Germinal center (tissue), 1 donor: ENCODE measurements around the gene DLX6.

ENCODE experiments used
- DNase-seq: peaks from one replicate; pipeline ENCODE4 v3.0.0; 2012; ENCODE audit warnings: mixed read lengths, low spot score

The DLX6 gene

DNA sequence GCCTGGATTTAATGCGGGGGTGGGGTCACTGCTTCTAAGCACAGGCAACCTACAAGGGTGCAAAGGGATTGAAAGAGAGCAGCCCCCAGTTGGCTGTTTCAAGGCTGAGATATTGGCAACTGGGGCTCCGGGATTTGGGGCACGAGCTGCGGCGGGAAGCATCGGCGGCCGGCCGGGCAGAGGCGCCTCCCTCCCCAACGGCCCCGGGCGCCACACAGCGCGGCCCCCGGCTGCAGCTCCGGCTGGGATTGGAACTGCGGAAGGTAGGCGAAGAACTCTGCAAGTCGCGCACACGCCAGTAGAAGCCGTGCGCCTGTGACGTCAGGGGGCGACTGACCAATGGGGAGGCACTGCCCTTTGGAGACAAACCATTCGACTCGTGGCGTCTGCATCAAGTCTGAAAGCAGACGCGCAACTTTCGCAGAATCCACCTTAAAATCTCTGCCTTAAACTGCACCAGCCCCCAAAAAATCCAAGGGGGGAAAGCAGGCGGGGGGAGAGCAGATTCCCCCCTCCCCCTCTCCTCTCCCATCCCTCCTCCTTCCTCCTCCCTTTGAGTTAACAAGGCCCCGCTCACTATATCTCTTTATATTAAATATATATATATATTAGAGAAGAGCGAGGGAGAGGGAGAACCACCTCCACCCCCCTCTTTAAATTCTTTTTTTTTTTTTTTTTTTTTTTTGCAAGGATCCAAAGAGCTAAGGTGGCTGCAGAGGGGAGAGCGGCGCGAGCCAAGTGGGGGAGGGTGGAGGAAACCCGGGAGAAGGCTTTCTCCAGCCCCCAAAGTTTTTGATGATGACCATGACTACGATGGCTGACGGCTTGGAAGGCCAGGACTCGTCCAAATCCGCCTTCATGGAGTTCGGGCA is at the start of gene DLX6:
TSS of gene DLX6 (plus strand) at position 371 of the 872 bp plus-strand sequence. CDS start at position 796, 425 bp downstream.
- DNase-seq, result peak; percentile 36

DNA sequence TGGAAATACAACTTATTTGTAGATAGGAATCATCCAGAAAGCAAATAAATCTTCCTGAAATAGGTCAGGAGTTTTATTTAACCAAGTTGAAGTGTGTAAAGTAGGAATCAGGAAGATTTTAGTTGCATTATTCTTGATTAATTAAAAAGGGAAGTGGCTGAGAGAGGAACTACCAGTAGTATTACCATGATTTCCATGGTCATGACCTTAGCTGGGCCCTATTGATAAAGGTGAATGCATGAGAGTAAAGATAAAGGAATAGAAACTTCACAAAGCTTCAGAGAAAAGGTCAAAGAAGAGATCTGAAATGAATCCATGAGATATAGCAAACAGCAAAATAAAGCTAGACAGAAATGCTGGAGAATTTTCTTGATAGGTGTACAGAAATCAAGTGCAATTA is 46.2 kb upstream of the DLX6 start:
- no peak for DNase-seq

DNA sequence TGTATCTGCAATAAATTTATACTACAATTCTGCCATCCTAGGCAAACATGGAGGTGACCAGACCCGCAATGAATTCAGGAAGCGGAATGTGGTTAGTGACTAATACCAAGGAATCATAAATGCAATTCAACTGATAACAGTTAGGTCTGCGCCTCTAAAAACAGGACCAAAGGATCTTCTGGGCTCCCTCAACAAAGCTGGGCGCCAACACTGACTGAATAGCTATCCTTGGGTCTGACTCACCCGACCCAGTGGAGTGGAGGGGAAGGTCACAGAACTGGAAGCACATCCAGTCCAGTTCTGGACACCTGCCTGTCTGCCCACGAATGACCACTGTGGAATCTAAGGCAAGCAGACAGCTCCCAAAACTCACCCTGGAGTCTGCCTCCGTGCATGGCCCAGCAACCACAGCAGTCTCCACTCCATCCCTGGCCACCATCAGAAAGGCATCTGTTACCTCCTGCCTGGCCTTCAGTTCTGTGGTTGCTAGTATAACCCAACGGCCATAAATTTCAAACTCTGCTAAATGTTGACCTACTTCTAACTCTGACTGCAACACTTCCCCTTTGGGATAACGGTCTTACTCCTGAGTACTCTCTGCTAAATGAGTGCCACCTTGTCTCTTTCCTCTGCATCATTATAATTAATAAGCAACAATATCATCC is 43.0 kb upstream of the DLX6 start:
- DNase-seq, result no peak

DNA sequence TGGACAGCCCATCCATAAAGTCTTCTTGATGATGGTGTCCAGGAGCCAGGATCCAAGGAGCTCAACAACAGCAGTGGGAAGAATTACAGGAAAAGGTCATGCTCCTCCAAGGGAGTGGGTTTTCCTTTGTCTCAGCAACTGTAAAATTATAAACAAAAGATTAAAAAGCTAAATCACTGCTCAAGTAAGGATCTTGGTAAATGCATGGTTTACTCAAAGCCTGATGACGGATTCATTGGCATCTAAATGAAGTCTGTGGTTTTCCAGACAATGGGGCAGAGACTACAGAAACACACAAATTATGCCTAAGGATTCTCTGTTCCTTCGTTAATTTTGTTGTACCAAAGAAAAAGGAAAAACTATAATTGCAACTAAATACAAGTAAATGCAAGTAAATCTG is 36.4 kb upstream of the DLX6 start:
- no peak for DNase-seq

DNA sequence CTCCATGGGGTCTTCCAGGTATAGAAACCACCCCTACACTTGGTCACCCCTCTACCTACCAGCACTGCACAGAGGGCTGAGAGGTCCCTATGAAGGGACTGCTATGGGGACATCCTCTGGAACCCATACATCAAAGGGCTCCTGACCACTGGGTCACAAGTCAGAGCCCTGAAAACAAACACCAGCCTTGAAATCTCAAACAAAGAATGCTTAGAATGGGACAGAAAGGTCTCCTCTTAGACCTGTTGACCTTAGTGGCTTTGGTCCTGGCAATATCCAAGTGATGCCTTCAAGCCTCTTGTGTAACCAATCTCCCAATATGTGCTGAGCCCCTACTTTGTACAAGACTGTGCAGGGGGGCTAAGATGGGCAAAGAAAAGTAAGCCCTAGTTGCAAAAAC is 34.6 kb upstream of the DLX6 start:
- DNase-seq, result no peak

DNA sequence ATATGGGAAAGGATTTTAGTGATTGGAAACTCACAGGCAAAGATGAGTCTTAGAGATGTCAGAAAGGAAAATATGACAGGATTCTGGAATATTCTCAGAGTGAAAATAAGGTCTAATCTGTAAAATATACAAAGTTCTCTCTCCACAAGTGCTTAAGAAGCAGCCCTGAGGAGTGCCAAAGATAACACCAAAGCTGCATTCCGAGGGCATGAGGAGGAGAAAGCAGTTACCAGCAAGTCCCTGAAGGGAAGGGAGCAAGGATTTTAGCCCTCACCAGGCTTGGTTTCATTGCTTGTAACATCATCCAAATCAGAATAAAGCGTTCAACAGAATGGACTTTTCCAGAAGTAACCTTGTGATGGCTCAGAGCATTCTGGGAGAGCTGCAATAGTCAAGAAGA is 31.4 kb upstream of the DLX6 start:
- DNase-seq, result no peak

DNA sequence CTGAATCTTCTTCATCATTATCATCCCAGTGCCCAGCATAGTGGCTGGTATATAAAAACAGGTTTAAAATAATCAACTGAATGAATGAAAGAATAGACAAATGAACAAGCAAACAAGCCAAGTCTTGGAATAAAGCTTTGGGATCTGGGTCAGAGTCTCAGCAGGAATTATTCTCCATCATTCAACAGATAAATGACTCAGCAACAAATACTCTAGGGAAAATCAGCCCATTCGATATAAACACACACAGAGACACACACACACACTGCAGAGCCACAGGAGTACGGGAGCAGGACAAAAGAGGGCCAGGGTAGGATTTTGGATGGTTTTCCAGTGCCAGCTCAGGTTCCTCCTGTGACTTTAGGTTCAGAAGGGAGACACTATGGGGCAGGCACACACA is 29.2 kb upstream of the DLX6 start:
- no peak for DNase-seq

DNA sequence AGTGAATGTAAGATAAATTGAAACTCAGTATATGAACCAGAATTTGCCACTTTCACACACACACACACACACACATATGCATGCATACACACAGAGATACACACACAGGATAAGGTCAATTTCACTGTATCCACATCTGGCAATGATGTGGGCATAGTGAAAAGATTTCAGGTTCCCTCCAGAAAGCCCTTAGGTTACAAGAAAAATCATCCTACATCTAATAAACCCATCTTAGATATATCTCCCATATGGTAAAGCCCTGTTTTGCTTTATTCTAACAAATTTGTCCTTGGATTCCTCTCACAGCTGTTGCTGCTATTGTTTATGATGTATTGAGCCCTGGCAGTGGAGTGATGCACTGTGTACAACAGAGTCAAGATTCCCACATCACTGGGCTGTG is 27.9 kb upstream of the DLX6 start:
- DNase-seq, result no peak

DNA sequence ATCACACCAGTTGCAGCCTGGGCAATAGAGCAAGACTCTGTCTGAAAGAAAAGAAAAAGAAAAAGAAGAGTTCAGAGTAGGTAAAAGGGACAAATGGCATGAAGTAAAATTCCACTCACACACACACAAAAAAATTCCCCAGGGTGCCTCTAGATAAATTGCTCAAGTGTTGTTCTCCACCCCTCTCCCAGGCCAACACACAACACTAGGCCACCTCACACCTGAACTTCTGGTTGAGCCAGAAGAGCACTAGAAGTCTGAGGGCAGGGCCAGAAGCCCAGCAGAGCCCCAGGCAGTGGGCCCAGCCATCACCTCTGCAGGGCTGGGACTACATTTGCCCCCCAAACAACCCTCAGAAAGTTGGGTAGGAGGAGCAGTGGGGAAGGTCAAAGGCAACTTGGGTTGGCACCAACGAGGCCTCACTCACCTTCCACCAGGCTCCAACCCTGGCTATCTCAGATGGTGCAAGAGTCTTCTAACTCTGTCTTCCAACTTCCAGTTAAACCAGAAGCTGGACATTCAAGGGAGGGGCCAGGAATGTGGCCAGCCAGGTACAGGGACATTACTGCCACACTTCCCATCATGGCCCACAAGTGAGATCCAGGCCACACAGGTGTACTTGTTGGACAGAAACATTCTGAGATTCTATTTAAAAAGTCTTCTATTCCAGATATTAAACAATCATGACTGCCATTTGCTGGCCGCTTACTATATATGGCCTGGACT is 25.6 kb upstream of the DLX6 start:
- DNase-seq, result no peak

DNA sequence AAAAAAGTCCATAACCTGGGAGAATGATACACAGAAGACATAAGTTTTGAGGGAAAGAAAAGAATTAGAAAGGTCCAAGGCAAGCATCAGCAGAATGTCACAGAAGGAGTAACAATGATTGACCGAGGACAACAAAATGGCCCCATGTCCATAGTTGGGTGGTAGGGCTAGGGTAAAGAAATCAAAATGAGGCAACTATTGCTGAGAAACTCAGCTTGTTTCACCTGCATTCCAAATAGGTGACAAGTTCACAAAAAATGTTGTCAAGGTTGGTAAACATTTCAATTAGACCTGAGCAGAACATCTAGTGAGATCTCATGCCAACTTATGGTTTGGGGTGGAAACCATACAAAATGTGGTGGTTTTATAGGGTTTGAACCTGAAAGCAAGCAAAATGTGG is 22.8 kb upstream of the DLX6 start:
- DNase-seq, result no peak

DNA sequence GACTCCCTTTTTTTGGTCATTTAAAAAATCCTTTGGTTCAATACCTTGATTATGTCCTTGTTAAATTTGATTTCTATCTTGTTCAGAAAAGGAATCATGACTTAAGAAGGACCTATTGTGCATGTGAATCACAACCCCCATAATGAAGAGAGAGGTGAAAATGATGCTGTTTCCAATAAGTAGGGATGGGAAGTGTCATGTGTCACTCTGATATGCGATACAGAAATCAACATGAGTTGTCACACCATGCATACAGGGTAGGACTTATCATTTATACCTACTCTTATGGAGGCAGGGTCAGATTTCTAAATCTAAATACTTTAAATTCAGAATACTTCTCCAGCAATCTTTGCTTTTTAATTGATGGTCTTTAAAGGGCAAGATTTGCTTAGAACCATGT is 19.4 kb upstream of the DLX6 start:
- DNase-seq, result no peak

DNA sequence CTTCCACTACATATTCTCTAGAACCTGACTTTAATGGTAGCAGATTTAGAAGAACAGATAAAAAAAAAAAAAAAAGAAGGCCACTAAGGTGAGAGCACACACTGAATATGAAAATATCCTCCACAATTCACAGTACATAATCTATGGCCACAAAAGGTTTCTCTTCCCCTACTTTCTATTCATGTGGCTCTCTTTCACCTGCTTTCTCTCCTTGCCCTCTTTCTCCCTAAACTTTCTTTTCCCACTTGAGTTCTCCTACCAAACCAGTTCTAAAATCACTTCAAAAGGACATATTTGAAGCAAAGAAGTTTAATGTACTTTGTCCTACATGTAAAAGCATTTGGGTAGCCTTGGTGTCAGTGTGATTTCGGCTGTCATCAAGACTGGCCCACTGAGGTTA is 18.5 kb upstream of the DLX6 start:
- no peak for DNase-seq

DNA sequence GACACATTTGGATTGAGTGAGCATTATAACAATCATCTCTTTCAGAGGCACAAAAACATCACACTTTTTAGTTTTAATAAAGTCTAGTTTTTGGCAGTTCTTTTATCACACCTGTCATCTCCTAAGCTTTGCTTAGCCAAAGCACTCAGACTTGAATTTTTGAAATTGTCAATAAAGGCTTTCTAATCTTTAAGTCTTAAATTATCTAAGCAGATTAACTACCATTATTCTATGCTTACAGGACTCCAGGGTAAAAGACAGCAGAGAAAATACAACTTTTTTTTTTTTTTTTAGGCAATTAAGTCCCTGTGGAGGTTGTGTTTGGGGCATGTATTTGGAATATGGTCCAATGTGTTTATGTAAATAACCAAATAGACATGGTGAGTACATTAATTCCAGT is 17.6 kb upstream of the DLX6 start:
- no peak for DNase-seq

DNA sequence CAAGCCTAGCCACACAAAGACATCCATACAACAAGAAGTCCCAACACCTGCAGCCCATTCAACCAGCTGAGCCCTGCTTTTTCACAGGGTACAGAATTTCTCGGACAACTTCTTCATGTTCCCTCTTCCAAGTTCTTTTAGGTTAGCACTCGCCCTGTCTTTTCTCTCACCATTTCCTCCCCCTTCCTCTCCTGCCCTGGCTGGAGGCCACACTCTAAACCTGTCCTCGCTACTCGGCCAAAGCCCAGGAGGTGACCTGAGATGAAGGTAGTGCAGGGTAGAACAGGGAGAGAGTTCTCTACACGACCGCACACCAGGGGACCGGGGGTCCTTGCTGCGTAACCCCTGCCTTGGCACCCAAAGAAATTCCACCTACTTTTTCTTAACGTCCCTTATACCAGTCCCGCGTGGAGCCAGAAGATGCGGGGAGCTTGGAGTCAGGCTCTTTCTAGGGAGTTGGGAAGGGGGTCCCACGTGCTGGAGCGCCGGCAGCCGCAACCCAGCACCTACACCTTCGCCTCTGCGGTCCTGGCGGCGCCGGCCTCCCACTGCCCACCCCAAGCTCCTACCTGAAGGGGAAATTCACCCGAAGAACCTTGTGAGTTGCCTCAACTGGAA is 16.0 kb upstream of the DLX6 start:
- no peak for DNase-seq

DNA sequence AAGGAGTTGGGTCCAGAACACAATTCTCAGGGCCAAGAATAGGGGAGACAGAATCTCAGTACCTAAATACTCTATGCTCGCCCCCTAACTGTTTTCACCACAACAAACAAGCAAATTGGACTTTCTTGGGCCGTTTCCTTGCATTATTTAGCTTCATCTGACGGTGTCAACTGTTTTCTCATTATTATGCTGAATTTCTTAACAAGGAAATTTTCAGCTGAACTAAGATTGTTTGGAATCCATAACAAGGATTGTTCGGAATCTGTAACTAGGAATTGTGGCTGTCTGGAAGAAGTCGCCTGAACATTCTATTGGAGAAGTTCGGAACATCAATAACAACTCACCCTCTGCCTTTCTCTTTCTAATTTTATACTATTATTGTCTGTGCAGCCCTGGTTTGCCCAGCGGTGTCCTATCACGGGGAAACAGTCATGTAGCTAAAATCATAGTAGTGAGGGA is 15.5 kb upstream of the DLX6 start:
- DNase-seq, result no peak

DNA sequence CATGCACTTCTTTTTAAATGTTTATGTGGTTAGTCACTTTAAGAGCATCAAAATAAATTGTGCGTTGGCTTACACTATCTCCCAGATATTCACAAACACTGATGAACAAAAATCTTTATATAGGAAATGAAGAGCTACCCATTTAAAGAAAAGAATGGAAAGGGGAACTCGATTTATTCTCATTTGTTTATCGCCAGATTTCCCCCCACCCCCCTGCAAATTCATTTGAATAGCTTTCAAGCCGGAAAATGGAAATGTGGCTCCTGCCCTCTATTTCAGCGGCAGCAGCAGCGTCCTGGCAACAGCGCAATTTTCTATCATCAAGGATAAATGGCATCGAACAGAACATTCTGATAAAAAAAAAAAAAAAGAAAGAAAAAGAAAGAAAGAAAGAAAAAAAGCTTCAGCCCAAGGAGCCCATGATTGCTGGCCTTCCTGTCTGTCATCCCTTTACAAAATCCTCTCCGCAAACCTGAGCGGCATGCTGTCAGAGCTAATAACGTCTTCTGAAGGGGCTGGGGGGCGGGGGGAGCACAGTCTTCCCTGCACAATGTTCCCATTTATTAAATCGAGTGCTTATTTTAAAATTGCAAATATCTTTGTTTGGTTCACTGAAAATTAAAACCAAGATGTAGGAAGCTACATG is 13.7 kb upstream of the DLX6 start:
- DNase-seq, result no peak

DNA sequence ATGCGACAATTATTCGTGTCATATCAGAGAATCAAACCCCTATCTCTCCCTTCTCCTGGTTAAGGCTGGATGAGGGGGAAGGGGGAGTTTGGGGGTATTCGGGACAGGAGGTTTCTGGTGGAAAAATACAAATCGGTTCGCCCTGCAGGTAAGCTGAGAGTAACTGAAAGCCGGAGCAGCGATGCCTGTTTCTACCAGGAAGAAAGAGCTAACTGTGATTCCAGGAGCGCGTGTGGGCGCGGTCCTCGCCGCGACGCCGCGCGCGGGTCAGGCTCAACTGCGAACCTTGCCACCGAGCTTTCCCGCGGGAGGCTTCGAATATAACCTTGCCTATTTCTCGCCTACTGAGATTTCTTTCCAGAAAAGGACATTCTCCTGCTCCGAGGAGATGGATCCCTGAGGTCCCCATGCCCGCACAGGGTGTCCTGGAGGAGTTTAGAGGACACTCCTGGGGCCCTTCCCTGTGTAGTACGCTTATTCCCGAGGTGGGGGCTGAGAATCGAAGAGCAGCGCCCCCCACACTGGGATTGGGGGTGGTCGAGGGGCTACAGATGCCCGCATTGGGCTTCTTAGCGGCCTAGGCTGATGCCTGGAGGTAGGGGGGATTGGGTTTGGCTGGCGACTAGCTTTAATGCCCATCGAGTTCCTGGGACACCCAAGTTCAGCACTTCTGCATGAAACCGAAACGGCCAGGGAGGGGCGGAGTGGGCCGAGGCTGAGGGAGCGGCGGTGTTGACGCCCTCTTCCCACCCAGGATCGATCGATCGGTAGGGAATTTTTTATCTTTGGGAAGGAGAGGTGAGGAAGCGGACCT is 13.0 kb upstream of the DLX6 start:
- DNase-seq, result no peak

DNA sequence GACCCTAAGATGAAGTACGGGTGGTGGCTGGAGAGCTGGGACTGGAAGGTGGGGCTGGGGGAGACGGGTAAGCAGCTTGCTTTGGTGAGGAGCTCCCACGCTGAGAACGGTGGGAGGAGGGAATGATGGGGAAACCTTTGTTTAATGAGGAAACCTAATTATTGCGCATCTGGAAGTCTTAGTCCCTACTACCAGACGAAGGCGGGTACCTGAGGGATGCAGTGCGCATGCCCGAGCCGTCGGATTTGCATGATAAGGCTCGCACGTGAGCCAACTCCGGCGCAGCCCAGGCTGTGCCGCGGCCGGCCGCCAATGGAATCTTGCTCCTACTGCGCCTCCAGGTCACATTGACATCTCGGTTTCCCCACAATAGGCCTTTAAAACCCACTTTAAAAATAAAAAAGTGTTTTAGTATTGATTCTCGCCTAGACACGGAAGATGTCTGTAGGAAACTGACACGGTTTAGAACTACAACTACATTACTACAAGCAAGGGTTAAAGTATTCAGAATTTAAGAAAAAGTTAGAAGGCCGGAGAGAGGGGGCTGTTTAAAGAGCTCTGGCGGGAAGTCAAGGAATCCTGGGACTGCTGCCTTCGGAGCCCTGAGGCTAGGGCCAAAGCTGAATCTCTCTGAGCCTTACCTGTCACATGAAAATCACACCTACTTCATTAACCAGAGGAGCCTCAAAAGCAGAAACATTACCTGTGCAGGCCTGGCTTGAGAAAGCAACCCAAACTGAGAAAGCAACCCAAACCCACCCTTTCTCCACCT is 12.1 kb upstream of the DLX6 start:
- no peak for DNase-seq

DNA sequence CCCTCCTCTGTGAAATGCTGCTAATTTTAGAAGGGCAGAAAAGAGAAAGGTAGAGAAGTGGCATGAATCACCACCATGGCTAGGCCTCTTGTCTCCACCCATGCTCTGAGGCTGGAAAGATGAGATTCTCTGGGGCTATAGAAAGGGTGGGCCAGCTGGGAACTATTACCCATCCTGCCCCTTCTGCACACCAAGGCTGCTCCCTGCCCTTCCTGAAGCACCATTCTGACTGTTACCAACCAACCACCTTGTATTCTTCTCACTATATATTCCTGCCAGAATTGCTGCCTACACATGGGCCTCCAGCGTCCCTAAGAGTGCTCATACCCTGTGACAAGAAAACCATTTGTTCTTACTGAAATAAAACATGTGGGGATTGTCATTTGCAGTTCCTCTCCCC is 11.4 kb upstream of the DLX6 start:
- no peak for DNase-seq

DNA sequence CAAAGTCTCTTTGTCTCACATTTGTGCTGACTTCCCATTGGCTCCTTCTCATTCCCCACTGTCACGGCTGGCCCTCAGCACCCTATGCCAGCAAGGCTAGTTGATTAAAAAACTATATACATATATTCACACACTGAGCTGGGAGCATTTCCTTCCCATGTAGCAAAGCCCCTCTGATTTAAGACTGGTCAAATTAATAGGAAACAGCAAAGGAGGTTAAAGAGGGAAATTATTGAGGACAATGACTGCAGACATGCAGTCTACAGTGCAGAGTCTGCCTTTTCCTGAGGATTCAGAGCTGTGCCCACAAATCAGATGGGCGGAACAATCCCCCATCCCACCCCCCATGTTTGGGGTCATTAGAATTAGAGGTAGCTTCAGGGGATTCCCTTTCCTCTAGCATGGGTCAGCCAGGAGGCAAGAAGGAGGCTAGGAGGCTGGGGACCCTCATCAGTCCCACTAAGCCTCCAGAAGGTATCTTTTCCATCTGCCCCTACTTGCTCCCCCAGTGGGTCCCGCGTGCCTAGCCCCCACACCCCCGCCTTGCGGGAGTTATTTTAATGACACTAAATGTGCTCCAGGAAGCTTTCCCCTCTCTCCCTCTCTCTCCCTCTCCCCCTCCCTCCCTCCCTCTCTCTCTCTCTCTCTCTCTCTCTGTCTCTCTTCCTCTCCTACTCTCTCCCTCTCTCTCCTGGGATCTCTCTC is 9.8 kb upstream of the DLX6 start:
- DNase-seq, result no peak
